ENCODE measurements around the gene TTLL11. TPM values are rescaled to one million over a fixed set of nuclear protein-coding genes. Genes with fewer than 3 reads are reported as not detected.

Gene TTLL11
- total RNA-seq, 4 donors from 2014 or later: 20.5 to 41.3 (median 27.6) TPM

DNA sequence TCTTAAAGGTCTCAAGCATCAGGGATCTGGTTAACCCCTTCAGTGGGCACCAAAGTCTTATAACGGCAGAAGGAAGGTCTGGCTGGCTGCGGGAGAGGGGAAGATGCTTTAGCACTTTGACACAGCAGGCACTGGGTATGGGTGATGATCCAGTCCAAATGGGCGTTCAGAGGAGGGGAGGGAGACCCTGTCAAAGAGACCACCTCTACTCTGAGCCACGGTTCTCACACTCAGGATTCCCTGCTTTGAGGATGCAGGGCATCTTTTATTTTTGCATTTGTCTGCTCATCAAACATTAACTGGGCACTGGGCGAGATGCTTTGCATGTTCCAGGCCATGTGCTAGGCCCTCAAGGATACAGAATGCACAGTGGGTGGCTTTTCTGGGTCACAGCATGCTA is 237.6 kb downstream of the TTLL11 start:
- no peaks in the 10 kb centered on the region for H3K9me3 ChIP-seq
- no peaks in the 10 kb centered on the region for H3K27me3 ChIP-seq
- no peak overlapping the region for H3K4me3 ChIP-seq
- WGBS: 82% methylated on average over 5 of the region's 5 CpGs
- intact Hi-C loops (cut with DNase I): no loop called here
- peaks cover 0 to 47% (median 13%) of the 10 kb centered on the region in 4 donors for H3K36me3 ChIP-seq
- peaks cover 0 to 8% (median under 1%) of the 10 kb centered on the region in 4 donors for H3K4me1 ChIP-seq
- DNase-seq (ENCODE audit: extremely low spot score): no peak
- H3K27ac ChIP-seq (replicated peaks in 1 of 4): no peak overlapping the region
- no peak for TF ChIP-seq POLR2AphosphoS5 (IDR thresholded peaks at IDR 0.05)
- TF ChIP-seq POLR2A (IDR thresholded peaks at IDR 0.05; ENCODE audit: low read depth): no peak
- no peak for TF ChIP-seq EP300 (IDR thresholded peaks at IDR 0.05)
- TF ChIP-seq, protein P1, sequence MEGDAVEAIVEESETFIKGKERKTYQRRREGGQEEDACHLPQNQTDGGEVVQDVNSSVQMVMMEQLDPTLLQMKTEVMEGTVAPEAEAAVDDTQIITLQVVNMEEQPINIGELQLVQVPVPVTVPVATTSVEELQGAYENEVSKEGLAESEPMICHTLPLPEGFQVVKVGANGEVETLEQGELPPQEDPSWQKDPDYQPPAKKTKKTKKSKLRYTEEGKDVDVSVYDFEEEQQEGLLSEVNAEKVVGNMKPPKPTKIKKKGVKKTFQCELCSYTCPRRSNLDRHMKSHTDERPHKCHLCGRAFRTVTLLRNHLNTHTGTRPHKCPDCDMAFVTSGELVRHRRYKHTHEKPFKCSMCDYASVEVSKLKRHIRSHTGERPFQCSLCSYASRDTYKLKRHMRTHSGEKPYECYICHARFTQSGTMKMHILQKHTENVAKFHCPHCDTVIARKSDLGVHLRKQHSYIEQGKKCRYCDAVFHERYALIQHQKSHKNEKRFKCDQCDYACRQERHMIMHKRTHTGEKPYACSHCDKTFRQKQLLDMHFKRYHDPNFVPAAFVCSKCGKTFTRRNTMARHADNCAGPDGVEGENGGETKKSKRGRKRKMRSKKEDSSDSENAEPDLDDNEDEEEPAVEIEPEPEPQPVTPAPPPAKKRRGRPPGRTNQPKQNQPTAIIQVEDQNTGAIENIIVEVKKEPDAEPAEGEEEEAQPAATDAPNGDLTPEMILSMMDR (IDR thresholded peaks at IDR 0.05): no peak

DNA sequence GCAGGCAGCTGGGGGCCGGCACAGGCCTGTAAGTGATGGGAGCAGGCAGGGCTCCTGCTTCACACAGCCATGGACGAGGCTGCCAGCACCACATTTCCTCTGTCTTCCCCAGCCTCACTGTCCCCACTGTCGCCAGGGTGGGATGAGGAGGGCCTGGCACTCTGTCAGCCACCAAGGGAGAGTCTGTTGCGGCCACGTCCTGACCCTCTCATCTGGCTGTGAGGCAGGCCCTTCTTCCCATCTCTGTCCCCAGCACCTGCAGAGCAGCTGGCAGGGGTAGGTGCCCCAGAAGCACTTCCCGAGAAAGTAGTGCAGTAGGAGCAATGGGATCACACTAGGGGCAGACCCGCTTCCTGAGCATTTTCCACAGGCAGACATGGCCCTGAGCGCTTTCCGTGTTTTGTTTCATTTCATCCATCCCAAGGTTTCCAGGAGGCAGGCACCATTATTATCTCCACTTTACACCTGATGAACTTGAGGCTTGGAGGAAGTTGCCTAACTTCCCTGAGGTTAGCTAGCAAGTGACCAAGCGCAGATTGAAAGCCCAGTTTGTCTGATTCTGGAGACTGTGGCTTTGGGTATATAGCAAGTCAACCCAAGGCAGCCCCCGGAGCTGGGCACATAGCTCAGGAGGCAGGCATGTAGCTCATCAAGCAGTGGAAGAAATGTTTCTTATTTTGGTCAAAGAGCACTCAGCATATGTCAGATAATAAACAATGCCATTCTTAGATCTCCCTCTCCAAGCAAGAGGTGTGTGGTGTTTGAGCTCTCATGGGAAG is 239.3 kb downstream of the TTLL11 start:
- intact Hi-C loops (cut with DNase I): no loop called here
- TF ChIP-seq, protein P1 (IDR thresholded peaks at IDR 0.05): no peak
- TF ChIP-seq POLR2A (IDR thresholded peaks at IDR 0.05; ENCODE audit: low read depth) (no peak), EP300 (IDR thresholded peaks at IDR 0.05) (no peak), POLR2AphosphoS5 (IDR thresholded peaks at IDR 0.05) (no peak)
- Histone ChIP-seq H3K4me3 (no peak overlapping the region), H3K36me3 (peaks cover 0 to 34% (median 14%) of the 10 kb centered on the region in 4 donors), H3K27ac (replicated peaks in 1 of 4) (no peak overlapping the region), H3K27me3 (no peaks in the 10 kb centered on the region), H3K4me1 (peaks cover 0 to 7% (median 0%) of the 10 kb centered on the region in 4 donors), H3K9me3 (peaks cover 0 to 9% (median 3%) of the 10 kb centered on the region in 4 donors)
- no peak for DNase-seq (ENCODE audit: extremely low spot score)
- WGBS: 91% methylated on average over 10 of the region's 11 CpGs

DNA sequence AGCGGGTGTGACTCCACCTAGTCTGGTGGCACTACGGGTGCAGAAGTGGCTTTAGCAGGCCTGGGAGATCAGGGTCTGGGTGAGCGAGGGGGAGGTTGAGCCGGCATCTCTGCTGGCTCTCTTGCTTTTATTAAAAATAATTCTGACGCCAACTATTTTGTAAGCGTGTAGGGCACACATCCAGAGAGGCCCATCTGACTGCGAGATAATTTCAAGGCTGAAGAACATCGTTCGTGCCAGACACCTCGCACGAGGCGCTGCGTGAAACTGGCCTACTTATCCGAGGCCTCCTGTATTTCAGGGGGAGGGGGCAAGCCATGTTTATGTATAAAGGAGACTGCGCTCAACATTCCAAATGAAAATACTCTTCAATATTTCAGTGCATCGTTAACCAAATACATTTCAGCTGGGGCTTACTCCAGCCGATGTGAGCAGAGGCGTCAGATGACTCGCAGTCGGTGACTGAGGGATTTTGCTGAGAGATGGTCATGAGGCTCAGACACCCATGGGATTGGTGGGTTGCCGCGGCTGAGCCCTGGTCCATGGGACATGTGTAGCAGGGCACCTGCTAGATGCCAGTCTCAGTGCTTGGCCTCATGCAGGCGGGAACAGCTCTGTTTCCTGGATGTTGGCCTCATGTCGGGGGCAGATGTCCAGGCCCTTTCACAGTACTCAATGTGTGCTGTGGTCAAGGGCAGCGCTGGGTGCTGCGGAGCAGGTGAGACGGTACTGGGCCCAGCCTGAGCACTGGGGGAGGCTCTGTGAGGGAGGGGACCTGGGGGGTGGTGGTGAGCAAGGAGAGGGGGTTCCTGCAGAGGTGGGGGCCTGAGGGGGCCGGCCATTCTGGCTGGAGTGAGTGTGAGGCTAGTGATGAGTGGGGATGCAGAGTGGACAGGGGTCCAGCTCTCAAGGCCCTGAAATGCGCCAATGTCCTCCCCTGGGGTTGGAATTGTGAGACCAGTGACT is 240.2 kb downstream of the TTLL11 start:
- no peak for DNase-seq (ENCODE audit: extremely low spot score)
- TF ChIP-seq POLR2AphosphoS5 (IDR thresholded peaks at IDR 0.05): no peak
- TF ChIP-seq POLR2A (IDR thresholded peaks at IDR 0.05; ENCODE audit: low read depth): no peak
- TF ChIP-seq EP300 (IDR thresholded peaks at IDR 0.05): no peak
- TF ChIP-seq, protein P1 (IDR thresholded peaks at IDR 0.05): no peak
- Histone ChIP-seq H3K4me1 (peaks cover 0 to 7% (median 0%) of the 10 kb centered on the region in 4 donors), H3K36me3 (peaks cover 0 to 27% (median 10%) of the 10 kb centered on the region in 4 donors), H3K9me3 (peaks cover 0 to 13% (median 8%) of the 10 kb centered on the region in 4 donors), H3K4me3 (no peak overlapping the region), H3K27me3 (no peaks in the 10 kb centered on the region), H3K27ac (replicated peaks in 1 of 4) (no peak overlapping the region)
- intact Hi-C loops (cut with DNase I): no loop called here
- WGBS: 89% methylated on average over 25 of the region's 29 CpGs

DNA sequence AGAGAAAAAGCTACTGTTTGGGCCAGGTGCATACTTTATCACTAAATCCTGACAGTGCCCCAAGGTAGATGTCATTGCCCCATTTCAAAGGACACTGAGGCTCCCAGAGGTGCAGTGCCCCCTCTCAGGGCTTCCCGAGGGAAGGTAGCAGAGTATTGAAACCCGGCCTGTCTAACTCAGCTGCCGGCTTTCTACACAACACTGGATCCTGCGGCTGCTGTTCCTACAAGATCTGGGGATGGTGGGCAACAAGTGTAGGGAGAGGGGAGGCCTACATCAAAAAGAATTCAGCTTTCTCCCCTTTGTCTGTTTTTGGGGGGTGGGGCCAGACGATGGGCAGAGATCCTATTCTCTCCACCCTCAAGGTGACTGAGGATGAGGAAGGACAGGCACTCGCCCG is 240.9 kb downstream of the TTLL11 start:
- 89% methylated on average over 7 of the region's 7 CpGs for WGBS
- intact Hi-C loops (cut with DNase I): no loop called here
- no peak overlapping the region for H3K27ac ChIP-seq (replicated peaks in 1 of 4)

More for the DNA sequence above, 240.9 kb downstream of the TTLL11 start:
- H3K9me3 ChIP-seq: peaks cover 0 to 16% (median 9%) of the 10 kb centered on the region in 4 donors
- peaks cover 0 to 24% (median 9%) of the 10 kb centered on the region in 4 donors for H3K36me3 ChIP-seq
- H3K4me3 ChIP-seq: no peak overlapping the region
- no peaks in the 10 kb centered on the region for H3K27me3 ChIP-seq
- DNase-seq (ENCODE audit: extremely low spot score): no peak
- peaks cover 0 to 7% (median 0%) of the 10 kb centered on the region in 4 donors for H3K4me1 ChIP-seq
- no peak for TF ChIP-seq EP300 (IDR thresholded peaks at IDR 0.05)
- TF ChIP-seq POLR2A (IDR thresholded peaks at IDR 0.05; ENCODE audit: low read depth): no peak
- TF ChIP-seq, protein P1 (IDR thresholded peaks at IDR 0.05): no peak
- TF ChIP-seq POLR2AphosphoS5 (IDR thresholded peaks at IDR 0.05): no peak

Measured in esophagus muscularis mucosa (tissue), 4 donors.